ENCODE measurements around the gene DUSP5. TPM values are rescaled to one million over a fixed set of nuclear protein-coding genes. Genes with fewer than 3 reads are reported as not detected.

DUSP5 gene
- total and polyA plus RNA-seq, 2 of the 8 experiments (the other 6 are each of a cell fraction or from before 2014, with no cell fraction given), result 13.6 to 30.3 TPM

- Histone ChIP-seq H4K91ac (replicated peaks; ENCODE audit: insufficient read length, low read length) (no peak overlapping the region), H2BK120ac (replicated peaks; ENCODE audit: low read depth, low read length) (no peak overlapping the region), H2BK15ac (ENCODE audit: low read length) (no peak overlapping the region), H3K4me1 (replicated peaks in 1 of 4; ENCODE audit: control insufficient read depth in 3 of 4, insufficient read depth in 4 of 4, low read length in 3 of 4) (no peaks in the 10 kb centered on the region), H2AK5ac (ENCODE audit: low read depth, low read length) (no peak overlapping the region), H3K4ac (replicated peaks; ENCODE audit: insufficient read length, low read depth, low read length) (no peak overlapping the region), H3K14ac (ENCODE audit: insufficient read length) (no peak overlapping the region), H3K4me2 (ENCODE audit: insufficient read depth in 1 of 2, low read depth in 2 of 2, low read length in 2 of 2) (no peak overlapping the region), H3K27ac (ENCODE audit: low read depth, low read length) (no peak overlapping the region), H2BK12ac (ENCODE audit: low read depth, low read length) (no peak overlapping the region), H4K5ac (ENCODE audit: insufficient read length, low read depth, low read length) (no peak overlapping the region), H4K8ac (ENCODE audit: extremely low read depth, insufficient read depth, low read length) (no peak overlapping the region), H3K79me1 (ENCODE audit: low read depth, low read length) (peaks cover 8% of the 10 kb centered on the region), H3K9me3 (ENCODE audit: insufficient read depth in 2 of 2, low read depth in 1 of 2, low read length in 1 of 2) (no peaks in the 10 kb centered on the region), H3K18ac (ENCODE audit: extremely low read depth, low read length) (no peak overlapping the region), H3K23me2 (ENCODE audit: low read depth, low read length) (no peaks in the 10 kb centered on the region), H2BK5ac (ENCODE audit: low read depth, low read length) (no peak overlapping the region), H3K4me3 (ENCODE audit: extremely low read depth in 1 of 4, insufficient read depth in 2 of 4, low read depth in 3 of 4, low read length in 4 of 4) (no peak overlapping the region), H3K36me3 (ENCODE audit: control insufficient read depth in 2 of 4, insufficient read depth in 4 of 4, low read length in 3 of 4) (peaks cover 9 to 27% (median 23%) of the 10 kb centered on the region in 4 experiments; a peak in 6 of 8 replicates), H3K79me2 (ENCODE audit: control insufficient read depth in 1 of 2, insufficient read depth in 2 of 2, low read length in 2 of 2) (peaks cover 5 to 36% of the 10 kb centered on the region in 2 experiments; a peak in 3 of 4 replicates), H2AFZ (ENCODE audit: low read length) (no peak overlapping the region), H2BK20ac (ENCODE audit: low read length) (no peak overlapping the region), H3K9ac (replicated peaks in 1 of 4; ENCODE audit: extremely low read depth in 1 of 4, low read depth in 3 of 4, low read length in 3 of 4) (no peak overlapping the region), H3K27me3 (replicated peaks in 1 of 4; ENCODE audit: control insufficient read depth in 3 of 4, extremely low read depth in 1 of 4, insufficient read depth in 3 of 4, low read length in 3 of 4) (no peaks in the 10 kb centered on the region), H3K56ac (replicated peaks; ENCODE audit: insufficient read length, low read depth, low read length) (no peak overlapping the region), H4K20me1 (replicated peaks in 1 of 2; ENCODE audit: control insufficient read depth in 1 of 2, insufficient read depth in 2 of 2, low read length in 2 of 2) (peaks cover 2 to 4% of the 10 kb centered on the region in 2 experiments), H3K23ac (ENCODE audit: insufficient read length) (no peak overlapping the region)
- TF ChIP-seq BCL11A (IDR thresholded peaks at IDR 0.05; ENCODE audit: low read depth in 2 of 2, low read length in 2 of 2) (no peak), EP300 (IDR thresholded peaks at IDR 0.05; ENCODE audit: borderline replicate concordance in 1 of 2, low read depth in 2 of 2, low read length in 2 of 2) (no peak), RBBP5 (IDR thresholded peaks at IDR 0.05; ENCODE audit: borderline replicate concordance, low read depth, low read length) (no peak), KDM5A (IDR thresholded peaks at IDR 0.05; ENCODE audit: low read length) (no peak), USF2 (IDR thresholded peaks at IDR 0.05; ENCODE audit: low read length) (no peak), RAD21 (IDR thresholded peaks at IDR 0.05 in 1 of 2, conservative IDR thresholded peaks at IDR 0.05 in 1 of 2; ENCODE audit: low read depth in 2 of 2, low read length in 2 of 2) (no peak)
- no peak for FAIRE-seq
- POLR2A ChIA-PET (ENCODE audit: partially characterized antibody), result interaction anchor here (0.6 to 4.1 kb wide), 3 partner anchors 10 to 280 kb away, joined by 3 to 20 read pairs (median 3); partner anchors contain the start of gene DUSP5
- DNase-seq (ENCODE audit: low read depth in 1 of 2, low spot score in 2 of 2), result no peak
- WGBS, 2 experiments (ENCODE audit: extremely low coverage in 1 of 2, insufficient coverage in 1 of 2, insufficient read length in 1 of 2, insufficient replicate concordance in 2 of 2, low coverage in 1 of 2, low lambda C conversion rate in 2 of 2, missing lambda C conversion rate in 1 of 2), result 97% methylated on average over 6 of the region's 6 CpGs; no CpG with 5 or more reads in 1 of the 2 experiments
- CTCF ChIA-PET (ENCODE audit: partially characterized antibody), result interaction anchor here (0.7 to 6.1 kb wide), 2 partner anchors 153 to 258 kb away, joined by 4 to 31 read pairs; no protein-coding TSS in a partner anchor
Observed at GRCh38 chr10:110507346-110507745, 9.6 kb downstream of the DUSP5 start.
